GM18511 (cell line): ENCODE measurements around the gene RAPGEF5.

Experiments
- ATAC-seq: cut with Tn5 transposase; IDR thresholded peaks from one replicate; pipeline ENCODE4 v1.9.1; 2021; ENCODE audit warnings: mild to moderate bottlenecking, moderate library complexity; ENCODE audit not compliant: unreplicated experiment

The RAPGEF5 gene

GRCh38 chr7:22231141-22231540 is 125.8 kb downstream of the RAPGEF5 start:
- no peak for ATAC-seq

DNA sequence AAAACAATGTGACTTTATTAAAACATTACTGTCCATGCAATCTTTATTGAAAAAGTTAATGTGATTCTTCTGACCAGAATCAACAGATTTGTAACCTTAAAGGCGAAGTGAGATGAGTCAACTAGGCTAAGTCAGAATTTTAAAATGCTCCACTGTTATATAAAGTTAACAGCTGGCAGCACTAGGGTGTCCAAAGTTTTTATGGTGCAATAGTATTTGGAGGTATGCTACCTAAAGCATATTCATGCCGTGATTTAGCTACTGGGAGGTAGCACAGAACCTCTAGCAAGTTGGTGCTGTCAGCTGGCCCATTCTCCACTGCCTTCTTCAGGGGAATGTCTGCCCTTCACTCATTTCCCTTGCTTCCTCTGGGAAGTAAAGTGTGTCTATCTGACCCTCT is 126.7 kb downstream of the RAPGEF5 start:
- no peak for ATAC-seq

DNA sequence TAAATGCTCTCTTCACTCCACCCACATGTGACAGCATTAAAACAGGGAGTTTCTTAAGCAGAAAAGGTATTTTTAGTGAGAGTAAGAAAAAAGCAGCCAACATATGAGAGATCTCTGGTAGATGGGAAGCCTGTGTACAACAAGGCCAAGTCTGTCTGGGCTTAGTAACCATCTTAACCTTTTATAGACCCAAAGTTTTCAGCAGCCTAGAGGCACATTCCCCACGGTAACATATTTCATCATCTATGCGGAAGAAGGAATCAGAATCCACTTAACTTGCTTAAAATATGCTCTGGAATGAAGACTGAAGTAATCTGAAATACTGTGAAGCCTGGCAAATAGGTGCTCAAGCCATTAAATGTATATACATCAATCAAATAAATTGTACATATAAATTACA is 127.8 kb downstream of the RAPGEF5 start:
- ATAC-seq: no peak

GRCh38 chr7:22223807-22224206 is 133.1 kb downstream of the RAPGEF5 start:
- ATAC-seq: no peak

GRCh38 chr7:22220941-22221340 is 136.0 kb downstream of the RAPGEF5 start:
- ATAC-seq: no peak

GRCh38 chr7:22219739-22220493 is 137.0 kb downstream of the RAPGEF5 start:
- ATAC-seq: no peak

DNA sequence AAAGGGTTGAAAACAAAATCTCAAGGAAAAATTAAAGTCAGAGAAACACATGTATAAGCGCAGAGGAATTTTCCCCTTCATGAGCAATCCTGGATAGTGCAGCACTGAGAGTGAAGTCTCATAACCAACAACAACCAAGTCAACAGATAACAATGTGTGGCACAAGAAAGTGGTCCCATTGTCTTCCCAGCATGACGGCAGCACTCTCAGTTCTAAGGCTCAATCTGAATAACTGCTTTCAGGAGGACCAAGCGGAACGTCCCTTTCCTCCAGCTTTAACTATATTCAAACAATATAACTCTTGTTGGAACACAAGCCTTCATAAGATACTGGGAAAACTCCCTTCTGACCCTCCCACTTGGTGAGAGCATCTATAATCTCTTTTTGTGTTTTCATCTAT is 137.9 kb downstream of the RAPGEF5 start:
- no peak for ATAC-seq

- ATAC-seq: no peak
Observed at GRCh38 chr7:22216832-22217475, 140.0 kb downstream of the RAPGEF5 start.

- no peak for ATAC-seq
Observed at GRCh38 chr7:22216309-22216708, 140.6 kb downstream of the RAPGEF5 start.

DNA sequence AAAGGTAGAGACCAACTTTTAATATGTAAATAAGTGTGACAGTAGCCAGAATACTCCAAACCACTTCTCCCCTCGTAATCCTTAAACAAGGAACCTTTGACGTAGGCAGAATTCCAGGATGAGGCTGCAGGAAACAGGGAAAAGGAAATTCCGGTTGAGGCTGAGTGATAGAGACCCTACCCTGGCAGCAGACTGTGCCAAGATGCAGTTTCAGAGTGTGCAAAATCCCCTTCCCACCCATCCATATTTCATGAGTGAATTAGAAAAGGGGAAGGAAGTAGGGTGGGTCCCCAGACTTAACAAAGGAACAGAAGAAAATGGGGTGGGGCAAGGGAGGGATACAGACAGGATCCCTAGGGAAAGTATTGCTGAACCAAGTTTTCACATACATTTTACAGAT is 143.0 kb downstream of the RAPGEF5 start:
- no peak for ATAC-seq

DNA sequence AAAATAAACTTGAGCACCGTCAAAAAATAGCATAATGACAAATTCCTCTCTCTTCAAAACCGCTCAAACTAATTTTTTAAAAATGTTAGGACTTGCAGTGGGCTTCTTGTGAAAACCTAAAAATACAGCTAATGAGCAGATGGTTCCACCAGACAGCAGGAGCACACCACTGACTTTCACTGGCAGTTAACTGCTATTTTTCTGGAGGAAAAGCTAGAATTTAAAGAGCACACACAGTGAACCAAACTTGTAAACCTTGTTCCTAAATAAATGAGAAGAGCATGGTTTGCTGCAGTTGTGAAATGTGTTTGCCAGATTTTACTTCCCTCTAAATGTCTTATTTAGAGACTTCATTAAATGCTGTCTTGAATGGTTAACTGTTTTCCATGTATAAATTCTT is 143.9 kb downstream of the RAPGEF5 start:
- no peak for ATAC-seq

DNA sequence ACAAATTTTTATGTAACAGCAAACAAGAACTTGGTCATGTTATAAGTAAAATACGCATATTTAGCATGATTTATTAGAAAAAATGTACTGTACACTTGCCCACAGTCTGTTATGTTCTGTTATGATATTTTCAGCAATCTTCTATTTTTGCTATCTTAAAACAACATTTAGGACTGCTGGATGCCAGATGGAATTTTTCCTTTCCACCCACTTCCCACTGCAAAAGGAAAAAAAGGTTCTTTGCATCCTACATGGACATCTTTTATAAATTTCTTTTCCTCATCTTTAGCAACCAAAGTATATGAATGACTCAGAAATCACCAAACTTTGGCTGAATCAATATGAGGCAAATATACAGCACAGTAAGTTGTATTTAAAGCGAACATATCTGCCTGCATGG is 146.0 kb downstream of the RAPGEF5 start:
- no peak for ATAC-seq

DNA sequence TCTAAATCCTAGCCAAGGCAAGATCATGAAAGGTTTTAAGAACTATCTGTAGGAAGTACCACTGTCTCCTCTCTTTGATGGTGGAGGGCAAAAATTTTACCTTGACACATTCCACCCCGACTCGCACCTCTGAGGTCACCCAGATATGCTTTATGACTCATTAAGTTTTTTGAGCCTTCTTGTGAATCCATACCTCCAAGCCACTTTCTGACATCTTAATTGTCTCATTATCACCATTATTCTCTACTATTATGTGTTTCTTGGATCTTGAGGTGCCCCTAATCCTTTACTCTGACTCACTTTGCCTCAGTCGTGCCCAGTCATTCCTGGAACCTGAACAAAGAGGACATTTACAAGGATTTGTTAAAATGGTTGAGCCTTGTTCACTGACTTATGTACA is 146.6 kb downstream of the RAPGEF5 start:
- no peak for ATAC-seq

- ATAC-seq: no peak
Observed at GRCh38 chr7:22208799-22209198, 148.2 kb downstream of the RAPGEF5 start.

- no peak for ATAC-seq
Observed at GRCh38 chr7:22207724-22208225, 149.2 kb downstream of the RAPGEF5 start.

- no peak for ATAC-seq
Observed at GRCh38 chr7:22205631-22206030, 151.3 kb downstream of the RAPGEF5 start.

DNA sequence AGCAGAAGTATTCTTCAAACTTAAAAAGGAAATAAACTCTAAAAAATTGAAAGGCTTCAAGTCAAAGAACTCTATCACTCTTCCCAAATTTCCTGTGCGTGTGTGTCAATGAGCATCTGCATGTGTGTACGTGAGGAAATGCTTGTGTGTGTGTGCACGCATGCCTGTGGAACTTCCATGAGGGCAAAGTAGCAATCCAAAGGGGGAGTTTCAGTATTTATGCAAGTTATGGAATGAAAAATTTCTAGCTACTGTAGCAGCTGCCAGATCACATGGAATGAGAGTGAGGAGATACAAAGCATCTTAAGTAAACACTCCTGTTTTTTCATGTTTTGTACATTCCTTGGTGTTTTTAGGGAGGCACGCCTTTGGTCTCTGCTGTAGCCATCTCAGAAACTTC is 152.6 kb downstream of the RAPGEF5 start:
- no peak for ATAC-seq

DNA sequence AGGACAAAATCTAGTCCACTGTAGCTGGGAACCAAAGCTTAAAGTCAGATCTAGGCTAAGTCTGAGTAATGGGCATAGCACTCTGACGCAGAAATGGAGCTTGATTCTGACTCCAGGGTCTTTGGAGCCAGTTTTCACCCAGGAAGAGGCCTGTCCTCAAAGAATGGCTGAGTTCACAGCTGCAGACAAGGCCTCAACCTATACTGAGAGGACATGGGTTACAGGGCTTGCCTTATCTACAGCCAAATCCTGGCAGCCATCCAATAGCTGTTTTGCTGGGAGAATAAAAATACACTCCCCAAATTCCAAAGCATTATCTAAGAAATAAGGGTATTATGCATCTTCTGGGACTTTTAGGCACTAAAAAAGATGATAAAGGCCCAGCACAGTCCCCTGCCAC is 154.8 kb downstream of the RAPGEF5 start:
- no peak for ATAC-seq

GRCh38 chr7:22201186-22201880 is 155.6 kb downstream of the RAPGEF5 start:
- no peak for ATAC-seq

- ATAC-seq: no peak
Observed at GRCh38 chr7:22200777-22201176, 156.2 kb downstream of the RAPGEF5 start.

GRCh38 chr7:22200238-22200637 is 156.7 kb downstream of the RAPGEF5 start:
- no peak for ATAC-seq

DNA sequence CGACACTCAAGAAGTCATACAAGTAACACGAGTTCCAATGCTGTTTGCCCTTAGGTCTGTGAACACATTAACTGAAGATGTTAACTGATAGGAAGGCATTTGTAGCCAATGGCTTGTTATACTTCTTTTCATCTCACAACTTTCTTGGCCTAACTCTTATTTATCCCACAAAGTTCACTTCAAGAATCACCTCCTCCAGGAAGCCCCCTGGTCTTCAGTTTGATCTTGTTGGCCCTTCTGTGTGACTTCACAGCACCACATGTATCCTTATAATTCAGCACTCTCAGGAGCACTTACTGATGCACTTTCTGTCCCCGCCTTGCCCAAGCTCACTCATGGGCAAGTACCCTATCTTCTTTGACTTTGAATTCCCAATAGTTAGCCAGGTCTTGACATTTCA is 159.6 kb downstream of the RAPGEF5 start:
- no peak for ATAC-seq
